CD4-positive, alpha-beta T cell treated with Interleukin-21 for 1 hour (primary cell): ENCODE measurements around the gene CYP26C1.

Experiments
- DNase-seq: peaks from one replicate; pipeline ENCODE4 v3.0.0-alpha.2; 2020

The CYP26C1 gene

GRCh38 chr10:93064874-93065660 is 4.5 kb downstream of the CYP26C1 start:
- no peak for DNase-seq

- DNase-seq, result no peak
Measured at GRCh38 chr10:93065675-93066543, 5.3 kb downstream of the CYP26C1 start.

- DNase-seq, result no peak
Measured at GRCh38 chr10:93066544-93066913, 5.9 kb downstream of the CYP26C1 start.

- no peak for DNase-seq
Measured at GRCh38 chr10:93067443-93068365, 7.1 kb downstream of the CYP26C1 start.

- DNase-seq, result no peak
Measured at GRCh38 chr10:93068411-93069244, 8.0 kb downstream of the CYP26C1 start.

- DNase-seq, result no peak
Measured at GRCh38 chr10:93069245-93069561, 8.6 kb downstream of the CYP26C1 start.

GRCh38 chr10:93070378-93071176 is 10.0 kb downstream of the CYP26C1 start:
- no peak for DNase-seq

GRCh38 chr10:93071177-93071472 is 10.5 kb downstream of the CYP26C1 start:
- no peak for DNase-seq

GRCh38 chr10:93071674-93072224 is 11.2 kb downstream of the CYP26C1 start:
- DNase-seq, result no peak

- DNase-seq, result no peak
Measured at GRCh38 chr10:93072225-93072712, 11.7 kb downstream of the CYP26C1 start.

- DNase-seq, result no peak
Measured at GRCh38 chr10:93072713-93073538, 12.3 kb downstream of the CYP26C1 start.

GRCh38 chr10:93073539-93074146 is 13.0 kb downstream of the CYP26C1 start, which contains the start of gene CYP26A1:
TSS of gene CYP26A1 (plus strand) at chr10:93073893. CDS start at chr10:93073935, 42 bp downstream.
- no peak for DNase-seq

- DNase-seq, result no peak
Measured at GRCh38 chr10:93074147-93074596, 13.6 kb downstream of the CYP26C1 start.

GRCh38 chr10:93074597-93075368 is 14.2 kb downstream of the CYP26C1 start:
- DNase-seq, result no peak

GRCh38 chr10:93075369-93076221 is 15.0 kb downstream of the CYP26C1 start:
- DNase-seq, result no peak

- no peak for DNase-seq
Measured at GRCh38 chr10:93076871-93077270, 16.3 kb downstream of the CYP26C1 start.

- DNase-seq, result no peak
Measured at GRCh38 chr10:93077860-93078337, 17.3 kb downstream of the CYP26C1 start.
